Measurements from ENCODE around the gene TCEAL7. TPM values are rescaled to one million over a fixed set of nuclear protein-coding genes. Genes with fewer than 3 reads are reported as not detected.

TCEAL7 gene
- total RNA-seq, 2 experiments from 2014 or later = not detected

- TF ChIP-seq CTCF (IDR thresholded peaks at IDR 0.05) = no peak
- no peaks in the 10 kb centered on the region for H3K4me1 Mint-ChIP-seq (ENCODE audit: low read depth)
- ChIA-PET POLR2A (no interaction called here), CTCF (no interaction called here)
- H3K27me3 ChIP-seq (ENCODE audit: control insufficient read depth in 1 of 2, insufficient read depth in 2 of 2, low read length in 2 of 2) = no peaks in the 10 kb centered on the region
- intact Hi-C loops (cut with DNase I, micrococcal nuclease) = loop anchor here in 1 of 2 experiments (5.0 to 10.0 kb wide), 2 partner anchors 53 to 1375 kb away; partner anchors contain the start of genes TCEAL8 and ZMAT1
- peaks cover 5% of the 10 kb centered on the region for H3K36me3 Mint-ChIP-seq (ENCODE audit: low read depth)
- peak overlapping the region; percentile 48 for H3K4me3 Mint-ChIP-seq
- no peaks in the 10 kb centered on the region for H3K36me3 ChIP-seq (ENCODE audit: insufficient read depth, low read length)
- H3K9me3 ChIP-seq (ENCODE audit: control insufficient read depth in 1 of 2, insufficient read depth in 1 of 2, low read length in 2 of 2) = no peaks in the 10 kb centered on the region
- peak overlapping the region; percentile 24 for H3K27ac Mint-ChIP-seq
- H3K4me3 ChIP-seq (ENCODE audit: low read length) = peak overlapping the region; percentile 63
- no peaks in the 10 kb centered on the region for H3K9me3 Mint-ChIP-seq
- H3K27ac ChIP-seq (ENCODE audit: low read depth in 1 of 2, low read length in 2 of 2) = peak overlapping the region in 1 of 2 donors; percentile 59
- DNase-seq (peak in 6 of 14 experiments; percentile 1 to 19 (median 2)), ATAC-seq (ENCODE audit: poor library complexity) (peak; percentile 4)
- no peaks in the 10 kb centered on the region for H3K27me3 Mint-ChIP-seq
- peaks cover 9% of the 10 kb centered on the region for H3K4me1 ChIP-seq (ENCODE audit: insufficient read depth, low read length)
These were observed 20.0 kb upstream of the TCEAL7 start for GRCh38 chrX:103309860-103310554.

- Mint-ChIP-seq H3K27ac (peak within 1 kb of the TSS; percentile 71), H3K9me3 (no peaks in the 10 kb centered on the region), H3K36me3 (ENCODE audit: low read depth) (peaks cover 5% of the 10 kb centered on the region), H3K27me3 (no peaks in the 10 kb centered on the region), H3K4me1 (ENCODE audit: low read depth) (no peaks in the 10 kb centered on the region), H3K4me3 (peak within 1 kb of the TSS; percentile 89)
- ChIA-PET POLR2A (no interaction called here), CTCF (no interaction called here)
- Histone ChIP-seq H3K27me3 (ENCODE audit: control insufficient read depth in 1 of 2, insufficient read depth in 2 of 2, low read length in 2 of 2) (no peaks in the 10 kb centered on the region), H3K4me3 (ENCODE audit: low read length) (peak within 1 kb of the TSS; percentile 63), H3K27ac (ENCODE audit: low read depth in 1 of 2, low read length in 2 of 2) (peak within 1 kb of the TSS in 1 of 2 donors; percentile 59), H3K4me1 (ENCODE audit: insufficient read depth, low read length) (peaks cover 9% of the 10 kb centered on the region), H3K36me3 (ENCODE audit: insufficient read depth, low read length) (no peaks in the 10 kb centered on the region), H3K9me3 (ENCODE audit: control insufficient read depth in 1 of 2, insufficient read depth in 1 of 2, low read length in 2 of 2) (no peaks in the 10 kb centered on the region)
- ATAC-seq (ENCODE audit: poor library complexity) (peak; percentile 99), DNase-seq (peak; percentile 71 to 92 (median 82))
- intact Hi-C loops (cut with DNase I, micrococcal nuclease) = loop anchor here in 1 of 2 experiments (10.0 kb wide), 1 partner anchor 1376 kb away; the partner anchor contains the start of gene ZMAT1
- TF ChIP-seq CTCF (IDR thresholded peaks at IDR 0.05) = no peak
These were observed 19.3 kb upstream of the TCEAL7 start, which contains the start of gene BEX2 for GRCh38 chrX:103310555-103311398. Gene BEX2 (minus strand): TSS chrX:103310990. CDS start chrX:103309976, 1,014 bp downstream.

- peak overlapping the region; percentile 71 for H3K27ac Mint-ChIP-seq
- no peaks in the 10 kb centered on the region for H3K36me3 ChIP-seq (ENCODE audit: insufficient read depth, low read length)
- H3K4me1 ChIP-seq (ENCODE audit: insufficient read depth, low read length) = peaks cover 9% of the 10 kb centered on the region
- H3K9me3 ChIP-seq (ENCODE audit: control insufficient read depth in 1 of 2, insufficient read depth in 1 of 2, low read length in 2 of 2) = no peaks in the 10 kb centered on the region
- peaks cover 5% of the 10 kb centered on the region for H3K36me3 Mint-ChIP-seq (ENCODE audit: low read depth)
- DNase-seq (no peak), ATAC-seq (ENCODE audit: poor library complexity) (no peak)
- no peak for TF ChIP-seq CTCF (IDR thresholded peaks at IDR 0.05)
- H3K27ac ChIP-seq (ENCODE audit: low read depth in 1 of 2, low read length in 2 of 2) = no peak overlapping the region
- ChIA-PET CTCF (no interaction called here), POLR2A (no interaction called here)
- H3K4me3 Mint-ChIP-seq = peak overlapping the region; percentile 89
- no peak overlapping the region for H3K4me3 ChIP-seq (ENCODE audit: low read length)
- H3K27me3 ChIP-seq (ENCODE audit: control insufficient read depth in 1 of 2, insufficient read depth in 2 of 2, low read length in 2 of 2) = no peaks in the 10 kb centered on the region
- intact Hi-C loops (cut with DNase I, micrococcal nuclease) = loop anchor here in 1 of 2 experiments (10.0 kb wide), 1 partner anchor 1377 kb away; the partner anchor contains the start of gene ZMAT1
- no peaks in the 10 kb centered on the region for H3K9me3 Mint-ChIP-seq
- H3K4me1 Mint-ChIP-seq (ENCODE audit: low read depth) = no peaks in the 10 kb centered on the region
- H3K27me3 Mint-ChIP-seq = no peaks in the 10 kb centered on the region
These were observed 18.6 kb upstream of the TCEAL7 start for GRCh38 chrX:103311399-103311780.

Data from CD4-positive, alpha-beta T cell (primary cell).